LNCaP clone FGC (cell line): ENCODE data around the gene FCER1G.
A peak's percentile ranks its signal among the peaks of the same experiment; 100 is the strongest.

ENCODE experiments used
- DNase-seq: peaks from one replicate; pipeline ENCODE4 v3.0.0-alpha.2; 2011; ENCODE audit warnings: low read depth
- H3K4me3 ChIP-seq: 2 replicates; pipeline ENCODE4 v1.5.1; 2011; ENCODE audit warnings: mild to moderate bottlenecking, low read depth, low read length, control low read depth
- CTCF ChIP-seq: IDR thresholded peaks from 2 replicates; pipeline ENCODE4 v1.5.1; 2012; ENCODE audit warnings: mild to moderate bottlenecking; ENCODE audit not compliant: control insufficient read depth, insufficient read depth; ENCODE audit errors: extremely low read depth

Gene FCER1G

GRCh38 chr1:161215076-161215475 lies at the start of gene FCER1G:
Gene FCER1G, plus strand, starts transcription at chr1:161215295. Its CDS starts 27 bp downstream, at chr1:161215322.
- no peak for TF ChIP-seq CTCF
- DNase-seq, result no peak
- no peak within 1 kb of the TSS for H3K4me3 ChIP-seq

GRCh38 chr1:161165742-161166668 lies 49.1 kb upstream of the FCER1G start, which contains the start of gene PPOX:
Gene PPOX, plus strand, starts transcription at chr1:161166426. Its CDS starts 422 bp downstream, at chr1:161166848.
- peak; percentile 40 for TF ChIP-seq CTCF
- peak; percentile 98 for DNase-seq

GRCh38 chr1:161166669-161167548 lies 48.2 kb upstream of the FCER1G start:
- peak overlapping the region; percentile 89 for H3K4me3 ChIP-seq
- no peak for DNase-seq
- TF ChIP-seq CTCF, result no peak

More at GRCh38 chr1:161165742-161166668, 49.1 kb upstream of the FCER1G start, which contains the start of gene PPOX:
- peak within 1 kb of the TSS; percentile 89 for H3K4me3 ChIP-seq

GRCh38 chr1:161168906-161169305 lies 46.2 kb upstream of the FCER1G start:
- H3K4me3 ChIP-seq, result no peak overlapping the region
- no peak for DNase-seq
- no peak for TF ChIP-seq CTCF

- no peak overlapping the region for H3K4me3 ChIP-seq
- TF ChIP-seq CTCF, result no peak
- DNase-seq, result no peak
Measured at GRCh38 chr1:161171191-161171590, 43.9 kb upstream of the FCER1G start.

GRCh38 chr1:161171696-161172095 lies 43.4 kb upstream of the FCER1G start:
- no peak for DNase-seq
- no peak overlapping the region for H3K4me3 ChIP-seq
- no peak for TF ChIP-seq CTCF
